Skeletal muscle cell (primary cell): ENCODE results near the gene TRIM41.
"Not testable (repeated sequence)": the region's sequence is repeated elsewhere in the genome, so short reads cannot be mapped to it uniquely, and the experiment has no call there.

Experiments used
- DNase-seq: peaks from one replicate; pipeline ENCODE4 v3.0.0-alpha.2; 2010; ENCODE audit warnings: low read depth
- H3K4me3 ChIP-seq: 2 replicates; pipeline ENCODE4 v1.5.1; 2011; ENCODE audit warnings: low read depth, mild to moderate bottlenecking, control low read depth, low read length, moderate library complexity

TRIM41 gene

GRCh38 chr5:181243018-181243563 lies 20.0 kb downstream of the TRIM41 start:
- peak overlapping the region; percentile 94 for H3K4me3 ChIP-seq
- no peak for DNase-seq

DNA sequence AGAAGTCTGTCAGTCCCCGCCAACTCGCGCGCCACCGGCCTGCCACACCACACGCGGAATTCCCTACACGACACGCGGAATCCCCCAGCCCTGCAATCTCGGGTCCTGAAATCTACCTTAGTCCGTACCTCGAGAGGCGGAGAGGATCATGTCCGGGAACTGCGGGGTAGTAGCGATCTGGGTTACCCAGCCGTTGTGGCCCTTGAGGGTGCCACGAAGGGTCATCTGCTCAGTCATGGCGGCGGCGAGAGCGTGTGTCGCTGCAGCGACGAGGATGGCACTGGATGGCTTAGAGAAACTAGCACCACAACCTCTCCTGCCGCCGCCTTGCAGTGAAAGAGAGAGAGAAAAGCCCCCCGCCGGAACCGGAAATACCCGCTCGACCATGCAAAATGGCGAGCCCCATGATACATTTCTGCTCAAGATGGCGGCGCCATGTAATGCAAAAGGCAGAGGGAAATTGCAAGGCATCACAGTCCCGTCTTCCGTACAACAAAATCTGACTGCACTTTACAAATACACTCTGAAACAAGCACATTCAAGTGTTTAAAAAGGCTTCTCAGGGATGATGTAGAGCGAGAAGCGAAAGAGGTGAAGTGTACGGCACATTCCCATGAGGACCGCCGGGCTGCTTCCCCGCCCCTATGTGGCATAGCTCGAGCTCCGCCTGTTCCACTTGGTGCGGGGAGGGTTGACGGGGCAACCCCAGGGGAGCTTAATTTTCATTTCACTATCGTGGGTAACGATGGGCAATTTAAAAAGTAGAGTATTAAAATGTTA lies 20.7 kb downstream of the TRIM41 start, which contains the start of gene RACK1:
TSS of gene RACK1 (minus strand) at position 343 of the 780 bp plus-strand sequence. CDS start at position 237, 106 bp downstream.
- peak within 1 kb of the TSS; percentile 94 for H3K4me3 ChIP-seq
- peak; percentile 60 for DNase-seq

GRCh38 chr5:181245427-181246275 lies 22.6 kb downstream of the TRIM41 start:
- no peak for DNase-seq
- H3K4me3 ChIP-seq, result peak overlapping the region; percentile 65

GRCh38 chr5:181246276-181247049 lies 23.4 kb downstream of the TRIM41 start:
- DNase-seq, result peak; percentile 63
- peak overlapping the region; percentile 65 for H3K4me3 ChIP-seq

DNA sequence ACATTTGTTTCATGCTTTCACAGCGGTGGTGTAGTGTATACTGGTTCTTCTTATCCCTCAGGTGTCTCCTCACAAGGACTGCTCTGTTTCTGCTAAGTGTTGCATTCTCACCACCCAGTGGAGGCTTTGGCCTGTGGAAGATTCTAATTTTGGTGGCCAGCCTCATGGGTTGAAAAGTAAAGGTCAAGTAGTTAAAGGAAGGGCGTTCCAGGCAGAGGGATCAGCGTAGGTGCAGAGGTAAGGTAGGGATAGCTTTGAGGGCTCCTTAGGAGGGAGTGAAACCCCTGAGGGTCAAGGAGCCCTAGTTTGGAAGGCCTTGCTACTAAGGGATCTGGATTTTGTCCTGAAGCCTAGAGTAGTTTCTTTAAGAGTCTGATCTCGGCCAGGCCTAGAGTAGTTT lies 25.2 kb downstream of the TRIM41 start:
- no peak for DNase-seq
- peak overlapping the region; percentile 65 for H3K4me3 ChIP-seq

- H3K4me3 ChIP-seq, result no peak overlapping the region
- no peak for DNase-seq
These were observed 32.2 kb downstream of the TRIM41 start for GRCh38 chr5:181255276-181255675.

DNA sequence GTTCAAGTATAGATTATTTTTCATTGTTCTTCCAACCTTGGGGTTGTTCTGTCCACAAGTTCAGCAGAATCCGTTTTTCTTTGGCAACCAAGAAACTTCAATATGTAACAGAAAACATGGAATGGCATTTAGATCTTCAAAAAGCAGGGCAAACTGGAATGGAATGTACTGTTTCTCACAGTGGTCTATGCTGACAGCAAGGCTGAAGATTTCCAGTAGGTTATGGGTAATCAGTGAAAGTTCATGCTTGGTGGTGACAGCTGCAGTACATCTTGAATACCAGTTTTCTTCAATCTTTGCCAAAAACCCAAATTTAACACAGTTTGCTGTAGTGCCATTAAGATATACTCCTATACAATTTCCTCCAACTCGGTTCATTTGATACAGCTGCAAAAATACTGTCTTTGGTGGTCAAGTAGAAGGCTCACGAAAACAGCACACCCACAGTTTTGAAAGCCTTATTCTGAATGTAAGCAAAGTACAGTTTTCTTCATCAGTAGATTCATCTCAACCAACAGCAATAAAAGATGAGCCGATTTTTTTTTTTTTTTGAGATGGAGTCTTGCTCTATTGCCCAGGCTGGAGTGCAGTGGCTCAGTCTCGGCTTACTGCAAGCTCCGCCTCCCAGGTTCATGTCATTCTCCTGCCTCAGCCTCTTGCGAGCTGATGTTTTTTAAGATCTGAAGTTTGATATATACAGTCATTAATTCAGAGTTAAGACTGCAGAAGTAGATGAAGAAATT lies 32.9 kb downstream of the TRIM41 start:
- no peak for DNase-seq
- no peak overlapping the region for H3K4me3 ChIP-seq

GRCh38 chr5:181258576-181258975 lies 35.5 kb downstream of the TRIM41 start:
- DNase-seq, result no peak
- peak overlapping the region; percentile 95 for H3K4me3 ChIP-seq

GRCh38 chr5:181259283-181259682 lies 36.2 kb downstream of the TRIM41 start:
- no peak for DNase-seq
- peak overlapping the region; percentile 95 for H3K4me3 ChIP-seq

DNA sequence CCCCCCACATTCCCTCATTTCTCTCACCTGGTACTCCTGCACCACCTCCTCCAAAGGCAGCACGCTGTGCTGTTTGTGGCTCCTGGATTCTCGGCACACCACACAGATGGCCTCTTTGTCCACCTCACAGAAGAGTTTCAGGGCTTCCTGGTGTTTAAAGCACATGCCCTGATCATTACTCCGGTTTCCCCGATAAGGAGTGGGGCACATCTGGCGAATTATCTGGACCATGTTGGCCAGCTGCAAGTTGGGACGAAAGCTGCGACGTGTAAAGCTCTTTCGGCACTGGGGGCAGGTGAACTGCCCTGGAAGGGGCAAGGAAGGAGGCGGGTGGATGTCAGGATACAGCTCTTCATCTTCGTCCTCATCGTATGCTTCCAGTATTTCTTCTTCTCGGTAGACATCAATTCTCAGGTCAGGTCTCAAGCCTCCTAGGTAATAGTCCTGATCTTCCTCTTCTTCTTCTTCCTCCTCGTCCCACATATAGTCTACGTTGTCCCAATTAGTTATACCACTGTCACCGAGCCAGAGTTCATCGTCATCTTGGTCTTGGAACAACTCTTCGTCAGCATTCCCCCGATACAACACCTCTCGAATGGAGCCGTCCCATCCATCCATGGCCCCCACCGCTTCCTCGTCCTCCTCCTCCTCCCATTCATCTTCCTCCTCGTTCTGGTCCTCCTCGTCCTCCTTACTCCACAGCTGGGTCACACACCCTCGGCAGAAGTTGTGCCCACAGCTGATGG lies 37.1 kb downstream of the TRIM41 start:
- DNase-seq, result no peak
- peak overlapping the region; percentile 95 for H3K4me3 ChIP-seq

GRCh38 chr5:181260720-181261319 lies 37.7 kb downstream of the TRIM41 start, which contains the start of gene TRIM52:
TRIM52 (minus strand) TSS chr5:181261143; CDS start chr5:181260813, 330 bp downstream.
- peak within 1 kb of the TSS; percentile 95 for H3K4me3 ChIP-seq
- peak; percentile 72 for DNase-seq

GRCh38 chr5:181261320-181262049 lies 38.4 kb downstream of the TRIM41 start:
- peak overlapping the region; percentile 95 for H3K4me3 ChIP-seq
- no peak for DNase-seq

GRCh38 chr5:181263633-181264032 lies 40.6 kb downstream of the TRIM41 start:
- no peak overlapping the region for H3K4me3 ChIP-seq
- no peak for DNase-seq

DNA sequence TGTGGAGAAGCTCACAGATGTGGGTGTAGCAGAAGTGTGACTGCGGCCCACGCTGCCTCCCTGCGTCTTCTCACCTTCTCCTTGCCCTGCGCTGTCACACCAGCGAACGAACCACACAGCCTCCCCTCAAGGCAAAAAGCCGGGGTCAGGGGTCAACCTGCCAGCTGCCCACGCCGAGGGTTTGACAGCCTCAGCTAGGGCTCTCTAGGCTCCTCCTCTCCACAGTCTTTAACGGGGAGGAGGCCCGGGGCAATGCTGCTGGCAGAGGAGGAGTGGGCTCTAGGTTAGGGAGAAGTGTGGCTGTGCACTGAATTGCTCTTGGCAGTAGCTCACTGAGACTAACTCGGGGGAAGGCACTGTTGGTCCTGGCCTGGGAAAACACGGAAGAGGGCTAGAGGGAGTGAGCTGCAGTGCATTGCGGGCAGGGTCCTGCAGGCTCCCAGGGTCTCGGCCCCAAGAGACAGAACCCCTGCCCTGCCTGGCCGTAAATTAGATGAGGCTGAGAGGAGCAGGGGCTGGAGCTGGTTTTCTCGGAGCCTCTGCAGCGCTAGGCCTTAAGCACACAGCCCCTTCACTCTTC lies 42.1 kb downstream of the TRIM41 start:
- no peak overlapping the region for H3K4me3 ChIP-seq
- no peak for DNase-seq

- not testable (repeated sequence) for DNase-seq, H3K4me3 ChIP-seq
These were observed 44.3 kb downstream of the TRIM41 start for GRCh38 chr5:181267291-181267904.

DNA sequence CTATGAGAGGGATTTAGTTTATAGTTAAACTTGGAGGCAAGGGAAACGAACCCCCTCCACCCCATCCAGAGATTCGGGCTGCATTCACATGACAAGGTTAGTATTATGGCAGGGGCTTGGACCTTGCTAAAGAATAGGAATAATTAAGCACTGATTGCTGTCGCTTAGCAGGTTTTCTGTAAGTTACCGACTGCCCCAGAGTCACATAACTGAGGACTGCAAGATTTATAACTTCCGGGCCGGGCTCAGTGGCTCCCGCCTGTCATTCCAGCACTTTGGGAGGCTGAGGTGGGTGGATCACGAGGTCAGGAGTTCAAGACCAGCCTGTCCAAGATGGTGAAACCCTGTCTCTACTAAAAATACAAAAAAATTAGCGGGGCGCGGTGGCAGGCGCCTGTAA lies 44.8 kb downstream of the TRIM41 start:
- not testable (repeated sequence) for H3K4me3 ChIP-seq, DNase-seq
